IgD-negative memory B cell (primary cell): ENCODE data around the gene NPC1L1. TPM values are rescaled to one million over a fixed set of nuclear protein-coding genes. Genes with fewer than 3 reads are reported as not detected.
"Not testable (repeated sequence)": the region's sequence is repeated elsewhere in the genome, so short reads cannot be mapped to it uniquely, and the experiment has no call there.

Source experiments
- H3K27ac Mint-ChIP-seq, 3 donors: one replicate each; pipeline ENCODE4 v1.8.0; 2020 to 2022; ENCODE audit warnings: mild to moderate bottlenecking in 3 of 3, mixed read lengths in 3 of 3, moderate library complexity in 1 of 3
- H3K27me3 Mint-ChIP-seq: one replicate; pipeline ENCODE4 v1.8.0; 2021; ENCODE audit warnings: mixed read lengths
- H3K36me3 Mint-ChIP-seq: one replicate; pipeline ENCODE4 v1.8.0; 2020; ENCODE audit warnings: mild to moderate bottlenecking, mixed read lengths
- H3K4me1 Mint-ChIP-seq, 3 donors: one replicate each; pipeline ENCODE4 v1.8.0; 2020 to 2022; ENCODE audit warnings: mixed read lengths in 3 of 3, mild to moderate bottlenecking in 1 of 3
- H3K4me3 Mint-ChIP-seq, 4 donors: one replicate each; pipeline ENCODE4 v1.8.0; 2020 to 2022; ENCODE audit warnings: mild to moderate bottlenecking in 4 of 4, mixed read lengths in 4 of 4, moderate library complexity in 3 of 4
- H3K9me3 Mint-ChIP-seq, 3 donors: one replicate each; pipeline ENCODE4 v1.8.0; 2020 to 2021; ENCODE audit warnings: mixed read lengths in 3 of 3, mild to moderate bottlenecking in 1 of 3
- polyA plus RNA-seq: library from polyadenylated mRNA; unstranded; fragments of 300-500 nt; fragmentation: Illumina TruSeq; gene quantifications from one replicate; pipeline ENCODE4 v1.2.3, GENCODE V29; 2021

NPC1L1 gene
- polyA plus RNA-seq, 1 donor from 2014 or later = not detected

GRCh38 chr7:44568771-44569560, 27.8 kb upstream of the NPC1L1 start:
- Mint-ChIP-seq H3K27ac (no peak overlapping the region), H3K27me3 (no peaks in the 10 kb centered on the region), H3K4me1 (peaks cover 9 to 12% (median 12%) of the 10 kb centered on the region in 3 donors), H3K4me3 (peak overlapping the region in 1 of 4 donors; percentile 54), H3K9me3 (no peaks in the 10 kb centered on the region), H3K36me3 (peaks cover 1% of the 10 kb centered on the region)

- peaks cover 6 to 8% (median 6%) of the 10 kb centered on the region in 3 donors for H3K4me1 Mint-ChIP-seq
- H3K27me3 Mint-ChIP-seq = no peaks in the 10 kb centered on the region
- no peak overlapping the region for H3K4me3 Mint-ChIP-seq
- H3K36me3 Mint-ChIP-seq = peaks cover 1% of the 10 kb centered on the region
- H3K9me3 Mint-ChIP-seq = no peaks in the 10 kb centered on the region
- H3K27ac Mint-ChIP-seq = no peak overlapping the region
Observed at GRCh38 chr7:44567884-44568283, 26.8 kb upstream of the NPC1L1 start.

- H3K36me3 Mint-ChIP-seq = peaks cover 1% of the 10 kb centered on the region
Observed at GRCh38 chr7:44566680-44567079, 25.6 kb upstream of the NPC1L1 start.

GRCh38 chr7:44565795-44566559, 24.8 kb upstream of the NPC1L1 start:
- Mint-ChIP-seq H3K27me3 (no peaks in the 10 kb centered on the region), H3K4me3 (peak overlapping the region in 1 of 4 donors; percentile 61), H3K27ac (peak overlapping the region in 1 of 3 donors; percentile 22), H3K4me1 (peaks cover 0 to 6% (median 2%) of the 10 kb centered on the region in 3 donors), H3K9me3 (no peaks in the 10 kb centered on the region), H3K36me3 (no peaks in the 10 kb centered on the region)

More at GRCh38 chr7:44566680-44567079, 25.6 kb upstream of the NPC1L1 start:
- H3K4me3 Mint-ChIP-seq = no peak overlapping the region
- H3K27me3 Mint-ChIP-seq = no peaks in the 10 kb centered on the region
- H3K27ac Mint-ChIP-seq = peak overlapping the region in 2 of 3 donors; percentile 18 to 88
- H3K9me3 Mint-ChIP-seq = no peaks in the 10 kb centered on the region
- peaks cover 0 to 6% (median 5%) of the 10 kb centered on the region in 3 donors for H3K4me1 Mint-ChIP-seq

- Mint-ChIP-seq H3K4me1 (peaks cover 0 to 6% (median 2%) of the 10 kb centered on the region in 3 donors), H3K27ac (peak overlapping the region in 2 of 3 donors; percentile 22 to 59), H3K27me3 (no peaks in the 10 kb centered on the region), H3K4me3 (peak overlapping the region in 1 of 4 donors; percentile 61), H3K36me3 (no peaks in the 10 kb centered on the region), H3K9me3 (no peaks in the 10 kb centered on the region)
Observed at GRCh38 chr7:44565097-44565794, 24.1 kb upstream of the NPC1L1 start.

- Mint-ChIP-seq H3K4me3 (no peak overlapping the region), H3K9me3 (no peaks in the 10 kb centered on the region), H3K36me3 (no peaks in the 10 kb centered on the region), H3K27me3 (no peaks in the 10 kb centered on the region), H3K4me1 (peaks cover 0 to 6% (median 2%) of the 10 kb centered on the region in 3 donors), H3K27ac (peak overlapping the region in 2 of 3 donors; percentile 9 to 16)
Observed at GRCh38 chr7:44564606-44565005, 23.5 kb upstream of the NPC1L1 start.

- Mint-ChIP-seq H3K4me3 (no peak overlapping the region), H3K27me3 (no peaks in the 10 kb centered on the region), H3K4me1 (peaks cover 0 to 6% (median 2%) of the 10 kb centered on the region in 3 donors), H3K36me3 (no peaks in the 10 kb centered on the region), H3K9me3 (no peaks in the 10 kb centered on the region), H3K27ac (no peak overlapping the region)
Observed at GRCh38 chr7:44563171-44563679, 22.1 kb upstream of the NPC1L1 start.

GRCh38 chr7:44562622-44562962, 21.5 kb upstream of the NPC1L1 start:
- not testable (repeated sequence) for H3K36me3 Mint-ChIP-seq, H3K4me1 Mint-ChIP-seq, H3K9me3 Mint-ChIP-seq, H3K27me3 Mint-ChIP-seq, H3K27ac Mint-ChIP-seq, H3K4me3 Mint-ChIP-seq

GRCh38 chr7:44561962-44562621, 21.0 kb upstream of the NPC1L1 start:
- Mint-ChIP-seq H3K4me3 (no peak overlapping the region), H3K27ac (no peak overlapping the region), H3K27me3 (no peaks in the 10 kb centered on the region), H3K36me3 (no peaks in the 10 kb centered on the region), H3K9me3 (no peaks in the 10 kb centered on the region), H3K4me1 (peaks cover 0 to 6% (median 2%) of the 10 kb centered on the region in 3 donors)

GRCh38 chr7:44561481-44561880, 20.4 kb upstream of the NPC1L1 start:
- H3K27me3 Mint-ChIP-seq = no peaks in the 10 kb centered on the region
- peaks cover 2% of the 10 kb centered on the region for H3K36me3 Mint-ChIP-seq
- H3K4me1 Mint-ChIP-seq = peaks cover 0 to 6% (median 0%) of the 10 kb centered on the region in 3 donors
- H3K4me3 Mint-ChIP-seq = no peak overlapping the region
- no peaks in the 10 kb centered on the region for H3K9me3 Mint-ChIP-seq
- H3K27ac Mint-ChIP-seq = no peak overlapping the region

- peaks cover 0 to 1% (median 0%) of the 10 kb centered on the region in 3 donors for H3K4me1 Mint-ChIP-seq
Observed at GRCh38 chr7:44559485-44559884, 18.4 kb upstream of the NPC1L1 start.

GRCh38 chr7:44557485-44557884, 16.4 kb upstream of the NPC1L1 start:
- Mint-ChIP-seq H3K36me3 (peaks cover 2% of the 10 kb centered on the region), H3K4me3 (no peak overlapping the region), H3K27me3 (peaks cover 3% of the 10 kb centered on the region), H3K9me3 (no peaks in the 10 kb centered on the region), H3K27ac (no peak overlapping the region), H3K4me1 (peaks cover 0 to 1% (median 0%) of the 10 kb centered on the region in 3 donors)

More at GRCh38 chr7:44559485-44559884, 18.4 kb upstream of the NPC1L1 start:
- H3K36me3 Mint-ChIP-seq = peaks cover 2% of the 10 kb centered on the region
- H3K27me3 Mint-ChIP-seq = no peaks in the 10 kb centered on the region
- no peaks in the 10 kb centered on the region for H3K9me3 Mint-ChIP-seq
- no peak overlapping the region for H3K4me3 Mint-ChIP-seq
- H3K27ac Mint-ChIP-seq = no peak overlapping the region

- Mint-ChIP-seq H3K9me3 (no peaks in the 10 kb centered on the region), H3K27ac (peak overlapping the region in 1 of 3 donors; percentile 7), H3K27me3 (peaks cover 5% of the 10 kb centered on the region), H3K36me3 (peaks cover 2% of the 10 kb centered on the region), H3K4me3 (no peak overlapping the region), H3K4me1 (peaks cover 0 to 1% (median 0%) of the 10 kb centered on the region in 3 donors)
Observed at GRCh38 chr7:44555350-44555749, 14.2 kb upstream of the NPC1L1 start.

- H3K27me3 Mint-ChIP-seq = not testable (repeated sequence)
Observed at GRCh38 chr7:44552473-44553005, 11.4 kb upstream of the NPC1L1 start.

More at GRCh38 chr7:44552473-44553005, 11.4 kb upstream of the NPC1L1 start:
- H3K4me1 Mint-ChIP-seq, H3K4me3 Mint-ChIP-seq, H3K9me3 Mint-ChIP-seq, H3K27ac Mint-ChIP-seq, H3K36me3 Mint-ChIP-seq: not testable (repeated sequence)
